ENCODE measurements around the gene PDK1. TPM values are rescaled to one million over a fixed set of nuclear protein-coding genes. Genes with fewer than 3 reads are reported as not detected.

Gene PDK1
- polyA plus RNA-seq, 2 of the 4 experiments (the other 2 are of a cell fraction) = 1.2 to 12.9 TPM

GRCh38 chr2:172539767-172540166, 16.1 kb upstream of the PDK1 start:
- no peaks in the 10 kb centered on the region for H3K9me3 ChIP-seq
- TF ChIP-seq RARB (CRISPR knock-in tag; IDR thresholded peaks at IDR 0.05) (no peak), MYC (IDR thresholded peaks at IDR 0.05; ENCODE audit: borderline replicate concordance, low read length) (no peak), NPAS2 (CRISPR knock-in tag; IDR thresholded peaks at IDR 0.05; ENCODE audit: borderline replicate concordance) (no peak), POLR2AphosphoS2 (conservative IDR thresholded peaks at IDR 0.05; ENCODE audit: low read length) (no peak)
- WGBS (ENCODE audit: missing lambda C conversion rate) = 61% methylated on average over 4 of the region's 4 CpGs
- no peak overlapping the region for H3K4me3 ChIP-seq
- POLR2A ChIA-PET = no interaction called here
- no peaks in the 10 kb centered on the region for H3K4me1 ChIP-seq
- H3K27ac ChIP-seq = no peak overlapping the region
- CTCF ChIA-PET = interaction anchor here (1.0 kb wide), 1 partner anchor 12 kb away, joined by 4 read pairs; no protein-coding TSS in a partner anchor
- FAIRE-seq (no peak), DNase-seq (ENCODE audit: low read depth in 1 of 2, low spot score in 1 of 2) (no peak), ATAC-seq (no peak)
- H3K4me2 ChIP-seq = no peak overlapping the region

GRCh38 chr2:172540421-172540820, 15.5 kb upstream of the PDK1 start:
- FAIRE-seq = no peak
- TF ChIP-seq NPAS2 (CRISPR knock-in tag; IDR thresholded peaks at IDR 0.05; ENCODE audit: borderline replicate concordance) = no peak
- TF ChIP-seq HDAC2 (IDR thresholded peaks at IDR 0.05) = no peak
- no peak for TF ChIP-seq HOXB13 (CRISPR knock-in tag; IDR thresholded peaks at IDR 0.05; ENCODE audit: low read depth)
- no peak for TF ChIP-seq MAX (IDR thresholded peaks at IDR 0.05)
- no peak for TF ChIP-seq ATOH8 (CRISPR knock-in tag; IDR thresholded peaks at IDR 0.05; ENCODE audit: low read depth)
- no peak for TF ChIP-seq CBX2 (IDR thresholded peaks at IDR 0.05; ENCODE audit: borderline replicate concordance, low read depth)
- TF ChIP-seq JUN (IDR thresholded peaks at IDR 0.05) = no peak
- no peak for TF ChIP-seq CHD2 (IDR thresholded peaks at IDR 0.05; ENCODE audit: low read length, partially characterized antibody)
- TF ChIP-seq HES2 (IDR thresholded peaks at IDR 0.05) = no peak
- TF ChIP-seq NR3C1 (IDR thresholded peaks at IDR 0.05) = no peak
- TF ChIP-seq HOXB5 (CRISPR knock-in tag; IDR thresholded peaks at IDR 0.05) = no peak
- no peak for TF ChIP-seq MAFK (IDR thresholded peaks at IDR 0.05; ENCODE audit: partially characterized antibody)
- Histone ChIP-seq H3K4me2 (no peak overlapping the region), H3K4me3 (no peak overlapping the region), H3K27ac (no peak overlapping the region), H3K4me1 (no peaks in the 10 kb centered on the region), H3K9me3 (no peaks in the 10 kb centered on the region)
- ATAC-seq = no peak
- CTCF ChIA-PET = interaction anchor here (1.0 kb wide), 1 partner anchor 12 kb away, joined by 4 read pairs; no protein-coding TSS in a partner anchor
- no peak for DNase-seq (ENCODE audit: low read depth in 1 of 2, low spot score in 1 of 2)
- POLR2A ChIA-PET = no interaction called here

- Histone ChIP-seq H3K27ac (no peak overlapping the region), H3K4me3 (no peak overlapping the region), H3K4me2 (no peak overlapping the region), H3K9me3 (no peaks in the 10 kb centered on the region), H3K4me1 (no peaks in the 10 kb centered on the region)
- ATAC-seq (no peak), FAIRE-seq (no peak), DNase-seq (ENCODE audit: low read depth in 1 of 2, low spot score in 1 of 2) (no peak)
- ChIA-PET POLR2A (interaction anchor here (1.6 to 2.0 kb wide), 2 partner anchors 10 to 11 kb away, joined by 5 to 7 read pairs; partner anchors contain the start of gene PDK1), CTCF (interaction anchor here (1.5 kb wide), 1 partner anchor 13 kb away, joined by 3 read pairs; no protein-coding TSS in a partner anchor)
- WGBS (ENCODE audit: missing lambda C conversion rate) = 93% methylated on average over 2 of the region's 2 CpGs
- no peak for TF ChIP-seq HES2 (IDR thresholded peaks at IDR 0.05)
- TF ChIP-seq HOXA7 (CRISPR knock-in tag; IDR thresholded peaks at IDR 0.05) = no peak
- no peak for TF ChIP-seq CBX8 (IDR thresholded peaks at IDR 0.05)
- no peak for TF ChIP-seq PHF8 (IDR thresholded peaks at IDR 0.05; ENCODE audit: borderline replicate concordance, low read depth)
- no peak for TF ChIP-seq KDM5A (IDR thresholded peaks at IDR 0.05)
- TF ChIP-seq ZNF302 (CRISPR knock-in tag; IDR thresholded peaks at IDR 0.05) = no peak
- TF ChIP-seq TP53 (CRISPR knock-in tag; IDR thresholded peaks at IDR 0.05) = no peak
- no peak for TF ChIP-seq TFCP2L1 (CRISPR knock-in tag; IDR thresholded peaks at IDR 0.05)
- TF ChIP-seq BHLHE40 (IDR thresholded peaks at IDR 0.05; ENCODE audit: low read depth, low read length) = no peak
- no peak for TF ChIP-seq EHMT2 (IDR thresholded peaks at IDR 0.05; ENCODE audit: low read depth)
These were observed 10.3 kb upstream of the PDK1 start for GRCh38 chr2:172545408-172546075.

Measured in A549 (cell line).